Inferior parietal cortex (tissue), 1 donor: ENCODE data around the gene CEP250.
"Not testable (repeated sequence)": the region's sequence is repeated elsewhere in the genome, so short reads cannot be mapped to it uniquely, and the experiment has no call there.

ENCODE experiments used
- DNase-seq: peaks from one replicate; pipeline ENCODE4 v3.0.0-alpha.2; 2016; ENCODE audit errors: extremely low spot score

CEP250 gene

DNA sequence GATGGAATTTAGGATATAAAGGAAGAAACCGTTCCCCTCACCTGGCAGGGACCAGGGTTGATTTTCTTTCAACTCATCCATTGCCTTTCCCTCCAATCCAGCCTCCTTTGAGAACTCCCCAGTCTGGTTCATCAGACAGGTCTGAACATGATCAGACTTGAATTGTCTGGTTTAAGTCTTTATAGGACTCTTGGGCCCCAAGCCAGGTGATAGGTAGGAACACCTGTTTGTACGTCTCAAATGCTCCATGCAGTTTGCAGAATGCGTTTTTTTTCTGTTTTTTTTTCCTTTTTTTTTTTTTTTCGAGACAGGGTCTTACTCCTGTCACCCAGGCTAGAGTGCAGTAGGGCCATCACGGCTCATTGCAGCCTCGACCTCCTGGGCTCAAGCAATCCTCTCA, 4.1 kb upstream of the CEP250 start:
- no peak for DNase-seq

DNA sequence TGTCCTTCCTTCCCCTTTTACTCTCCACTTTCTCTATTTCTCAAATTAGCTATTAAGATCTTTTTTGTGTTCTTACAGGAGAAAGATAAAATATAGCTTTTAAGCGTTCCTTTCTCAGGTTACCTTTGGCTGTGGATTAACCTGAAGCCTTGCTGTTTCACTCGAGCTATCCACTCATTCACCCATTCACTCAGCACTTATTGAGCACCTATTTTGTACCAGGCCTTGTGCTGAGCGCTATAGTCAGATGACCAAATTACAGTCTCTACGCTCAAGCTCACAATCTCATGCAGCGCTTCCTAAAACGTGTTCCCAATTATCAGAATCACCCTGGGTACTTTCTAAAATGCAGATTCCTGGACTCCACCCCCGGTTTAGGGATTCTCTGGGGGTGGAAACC, 1.8 kb upstream of the CEP250 start:
- DNase-seq = no peak

DNA sequence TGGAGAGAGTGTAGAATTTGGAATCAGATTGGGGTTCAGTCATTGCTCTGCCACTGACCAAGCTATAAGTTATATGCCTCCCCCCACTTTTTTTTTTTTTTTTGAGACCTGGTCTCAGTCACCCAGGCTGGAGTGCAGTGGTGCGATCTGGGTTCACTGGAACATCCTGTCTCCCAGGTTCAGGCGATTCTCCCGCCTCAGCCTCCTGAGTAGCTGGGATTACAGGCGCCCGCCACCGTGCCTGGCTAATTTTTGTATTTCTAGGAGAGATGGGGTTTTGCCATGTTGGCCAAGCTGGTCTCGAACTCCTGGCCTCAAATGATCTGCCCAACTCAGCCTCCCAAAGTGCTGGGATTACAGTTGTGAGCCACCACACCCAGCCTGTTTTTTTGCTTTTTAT, 1.3 kb downstream of the CEP250 start:
- not testable (repeated sequence) for DNase-seq

DNA sequence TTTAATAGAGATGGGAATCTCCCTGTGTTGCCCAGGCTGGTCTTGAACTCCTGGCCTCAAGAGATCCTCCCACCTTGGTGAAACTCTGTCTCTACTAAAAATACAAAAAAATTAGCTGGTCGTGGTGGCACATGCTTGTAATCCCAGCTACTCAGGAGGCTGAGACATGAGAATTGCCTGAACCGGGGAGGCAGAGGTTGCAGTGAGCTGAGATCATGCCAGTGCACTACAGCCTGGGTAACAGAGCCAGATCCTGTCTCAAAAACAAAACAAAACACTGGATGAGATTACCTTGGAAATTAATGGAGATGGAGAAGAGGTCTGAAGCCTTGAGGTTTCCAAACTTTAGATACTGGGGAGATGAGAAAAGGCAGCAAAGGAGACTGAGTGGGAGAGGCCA, 2.1 kb downstream of the CEP250 start:
- DNase-seq = not testable (repeated sequence)

DNA sequence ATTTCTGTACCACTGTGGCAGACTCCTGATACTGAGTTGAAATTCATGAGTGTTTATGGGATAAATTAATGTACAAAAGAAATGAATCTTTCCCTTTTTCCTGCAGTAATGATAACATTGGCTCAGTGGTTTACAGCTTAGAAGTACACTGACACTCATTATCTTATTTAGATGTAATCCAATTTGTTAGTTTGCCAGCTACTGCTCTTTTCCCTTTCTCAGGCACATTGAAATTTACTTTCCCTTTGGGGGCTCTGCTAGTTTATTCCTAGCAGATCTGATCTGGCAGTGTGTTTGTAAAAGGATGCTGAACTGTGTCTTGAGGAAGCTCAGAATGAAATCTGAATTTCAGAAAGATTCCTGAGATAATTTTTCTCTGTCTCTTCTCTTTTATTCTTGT, 3.0 kb downstream of the CEP250 start:
- DNase-seq = no peak

DNA sequence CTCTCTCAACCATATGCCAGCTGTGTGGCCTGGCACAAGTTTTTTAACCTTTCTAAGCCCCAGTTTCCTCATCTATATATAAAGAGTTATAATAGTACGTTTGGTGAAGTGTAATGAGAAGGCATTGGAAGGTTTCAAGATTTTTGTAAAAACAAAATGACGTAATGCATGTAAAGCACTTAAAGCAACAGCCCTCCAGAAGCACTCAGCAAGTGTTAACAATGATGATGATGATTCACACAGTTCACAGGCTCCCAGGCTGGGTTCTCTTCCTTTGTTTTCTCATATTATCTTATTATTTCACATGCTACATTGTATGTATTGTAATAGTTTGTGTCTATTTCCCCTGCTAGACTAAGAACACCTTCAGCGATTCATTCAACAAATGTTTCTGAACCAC, 6.2 kb downstream of the CEP250 start:
- no peak for DNase-seq

DNA sequence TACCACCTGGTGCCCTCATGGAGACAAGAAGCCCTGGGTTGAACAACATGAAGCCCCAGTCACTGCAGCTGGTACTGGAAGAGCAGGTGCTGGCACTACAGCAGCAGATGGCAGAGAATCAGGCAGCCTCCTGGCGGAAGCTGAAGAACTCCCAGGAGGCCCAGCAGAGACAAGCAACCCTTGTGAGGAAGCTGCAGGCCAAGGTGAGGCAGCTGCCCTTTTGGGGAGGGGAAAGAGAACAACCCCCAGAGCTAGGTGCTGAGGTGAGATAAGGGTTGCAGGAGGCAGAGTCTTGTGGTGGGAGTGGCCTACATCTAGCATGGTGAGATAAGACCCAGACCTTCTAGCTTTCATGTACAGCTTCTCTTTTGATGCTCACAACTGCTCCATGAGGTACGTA, 7.0 kb downstream of the CEP250 start:
- DNase-seq = no peak

DNA sequence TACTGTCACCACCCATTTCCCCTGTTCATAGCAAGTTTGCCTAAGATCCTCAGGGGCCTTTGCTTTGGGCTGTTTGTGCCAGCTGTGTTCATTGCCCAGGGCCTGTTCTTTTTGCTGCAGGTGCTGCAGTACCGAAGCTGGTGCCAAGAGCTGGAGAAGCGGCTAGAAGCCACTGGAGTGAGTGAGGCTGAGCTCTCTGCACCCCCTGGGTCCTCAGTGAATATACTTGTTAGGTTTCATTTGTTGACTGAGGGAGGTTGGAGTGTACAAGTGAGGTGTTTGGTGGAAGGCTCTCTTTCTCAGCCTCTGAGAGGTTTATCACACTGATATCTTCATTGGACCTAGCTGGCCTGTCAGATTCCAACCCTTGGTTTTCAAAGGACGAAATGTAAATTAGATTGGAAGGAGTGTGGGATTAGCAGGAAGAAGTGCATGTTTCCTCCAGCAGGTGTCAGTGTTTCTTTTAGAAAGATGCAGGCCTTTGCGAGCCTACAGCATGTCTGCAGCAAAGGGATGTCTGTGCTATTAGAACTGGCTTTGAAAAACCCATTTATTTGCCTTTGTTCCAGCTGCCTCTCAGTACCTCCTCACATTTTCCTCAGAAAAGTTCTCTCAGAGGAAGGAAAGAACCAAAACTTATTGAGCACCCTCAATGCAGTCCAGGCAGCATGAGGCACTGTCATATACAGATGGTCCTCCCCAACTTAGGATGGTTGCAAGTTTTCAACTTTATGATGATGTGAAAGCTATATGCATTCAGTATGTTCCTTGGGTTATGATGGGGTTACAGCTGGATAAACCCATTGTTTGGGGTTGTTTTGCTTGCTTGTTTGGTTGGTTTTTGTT, 8.3 kb downstream of the CEP250 start:
- peak; percentile 91 for DNase-seq

DNA sequence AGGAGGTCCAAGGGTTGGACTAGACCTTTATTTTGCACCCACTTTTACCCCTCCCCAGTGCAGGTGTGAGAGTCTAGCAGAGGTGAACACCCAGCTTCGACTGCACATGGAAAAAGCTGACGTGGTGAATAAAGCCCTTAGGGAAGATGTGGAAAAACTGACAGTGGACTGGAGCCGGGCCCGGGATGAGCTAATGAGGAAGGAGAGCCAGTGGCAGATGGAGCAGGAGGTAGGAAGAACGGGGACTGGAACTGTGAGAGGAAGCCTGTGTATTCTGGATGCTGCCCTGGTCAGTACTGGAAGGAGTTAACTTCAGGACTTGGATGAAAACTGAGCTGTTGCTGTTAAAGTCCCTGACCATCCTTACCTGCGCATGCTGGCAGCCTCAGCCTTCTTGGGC, 10.6 kb downstream of the CEP250 start:
- DNase-seq = no peak

DNA sequence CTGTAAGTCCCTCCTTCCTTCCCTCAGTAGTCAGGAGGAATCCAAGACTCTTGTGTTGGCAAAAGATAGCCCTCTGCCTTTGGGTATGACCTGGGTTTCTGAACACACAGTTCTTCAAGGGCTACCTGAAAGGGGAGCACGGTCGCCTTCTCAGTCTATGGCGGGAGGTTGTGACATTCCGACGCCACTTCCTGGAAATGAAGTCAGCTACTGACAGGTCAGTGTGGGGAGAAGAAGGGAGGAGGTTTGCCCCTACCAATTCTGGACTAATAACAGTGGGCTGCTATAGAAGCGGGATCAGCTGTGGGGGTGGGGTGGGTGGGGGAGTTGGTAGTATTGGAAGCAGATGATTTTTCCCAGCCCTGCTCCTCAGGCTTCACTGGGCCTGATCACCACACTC, 11.5 kb downstream of the CEP250 start:
- no peak for DNase-seq

DNA sequence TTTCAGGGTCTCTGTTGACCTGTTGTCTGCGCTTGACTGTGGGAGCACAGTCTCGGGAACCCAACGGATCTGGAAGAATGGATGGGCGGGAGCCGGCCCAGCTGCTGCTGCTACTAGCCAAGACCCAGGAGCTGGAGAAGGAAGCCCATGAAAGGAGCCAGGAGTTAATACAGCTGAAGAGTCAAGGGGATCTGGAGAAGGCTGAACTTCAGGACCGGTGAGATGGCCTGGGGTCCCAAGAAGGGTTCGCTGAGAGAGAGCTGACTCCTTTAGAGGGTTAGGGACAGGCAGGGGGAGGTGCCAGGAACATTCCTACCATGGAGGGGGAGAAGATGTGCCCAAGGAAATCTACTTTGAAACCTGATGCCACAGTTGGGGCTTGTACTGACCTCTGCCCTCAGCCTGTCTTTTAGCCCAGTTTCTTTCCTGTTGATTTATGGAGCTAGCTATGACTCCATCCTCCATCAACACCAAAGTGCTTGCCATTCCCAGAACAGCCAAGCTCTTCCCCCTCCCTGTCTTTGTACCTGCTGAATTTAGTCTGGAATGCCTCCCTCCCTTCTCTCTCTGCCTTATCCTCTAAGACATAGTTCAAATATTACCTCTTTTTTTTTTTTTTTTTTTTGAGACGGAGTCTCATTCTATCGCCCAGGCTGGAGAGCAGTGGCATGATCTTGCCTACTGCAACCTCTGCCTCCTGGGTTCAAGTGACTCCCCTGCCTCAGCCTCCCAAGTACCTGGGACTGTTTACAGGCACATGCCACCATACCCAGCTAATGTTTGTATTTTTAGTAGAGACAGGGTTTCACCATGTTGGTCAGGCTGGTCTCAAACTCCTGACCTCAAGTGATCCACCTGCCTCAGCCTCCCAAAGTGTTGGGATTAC, 12.2 kb downstream of the CEP250 start:
- no peak for DNase-seq

DNA sequence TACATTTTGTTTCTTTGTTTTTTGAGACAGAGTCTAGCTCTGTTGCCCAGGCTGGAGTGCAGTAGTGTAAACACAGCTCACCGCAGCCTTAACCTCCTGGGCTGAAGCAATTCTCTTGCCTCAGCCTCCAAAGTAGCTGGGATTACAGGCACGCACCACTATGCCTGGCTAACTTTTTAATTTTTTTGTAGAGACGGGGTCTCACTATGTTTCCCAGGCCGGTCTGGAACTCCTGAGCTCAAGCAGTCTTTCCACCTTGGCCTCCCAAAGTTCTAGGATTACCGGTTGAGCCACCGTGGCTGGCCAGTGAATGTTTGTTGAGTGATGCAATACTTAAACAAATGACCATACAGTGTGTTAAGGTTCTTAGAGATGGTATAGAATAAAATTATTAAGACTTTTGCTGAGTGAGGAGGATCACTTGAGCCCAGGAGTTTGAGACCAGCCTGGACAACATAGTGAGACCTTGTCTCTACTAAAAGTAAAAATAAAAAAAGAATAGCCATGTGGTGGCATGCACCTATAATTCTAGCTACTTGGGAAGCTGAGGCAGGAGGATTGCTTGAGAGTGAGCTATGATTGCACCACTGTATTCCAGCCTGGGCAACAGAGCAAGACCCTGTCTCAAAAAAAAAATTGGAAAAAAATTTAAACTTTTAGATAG, 13.4 kb downstream of the CEP250 start:
- no peak for DNase-seq

DNA sequence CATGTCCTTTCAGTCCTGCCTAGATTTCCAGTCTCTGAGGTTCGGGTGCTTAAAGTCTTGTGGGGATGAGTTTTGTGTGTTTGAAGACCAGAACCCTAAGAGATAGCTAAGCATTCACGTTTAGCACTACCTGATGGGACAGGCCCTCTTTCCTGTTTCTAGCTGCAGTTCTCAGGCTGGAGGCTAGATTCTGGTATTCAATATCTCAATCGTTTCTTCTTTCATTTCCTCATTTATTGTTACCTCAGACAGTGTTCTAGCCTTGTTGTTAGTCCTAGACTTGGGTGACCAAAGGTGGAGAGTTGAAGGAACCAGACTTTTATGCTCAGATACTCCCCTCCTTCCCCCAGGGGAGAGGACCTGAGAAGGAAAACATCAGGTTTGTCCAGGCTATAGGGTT, 16.8 kb downstream of the CEP250 start:
- DNase-seq = no peak

DNA sequence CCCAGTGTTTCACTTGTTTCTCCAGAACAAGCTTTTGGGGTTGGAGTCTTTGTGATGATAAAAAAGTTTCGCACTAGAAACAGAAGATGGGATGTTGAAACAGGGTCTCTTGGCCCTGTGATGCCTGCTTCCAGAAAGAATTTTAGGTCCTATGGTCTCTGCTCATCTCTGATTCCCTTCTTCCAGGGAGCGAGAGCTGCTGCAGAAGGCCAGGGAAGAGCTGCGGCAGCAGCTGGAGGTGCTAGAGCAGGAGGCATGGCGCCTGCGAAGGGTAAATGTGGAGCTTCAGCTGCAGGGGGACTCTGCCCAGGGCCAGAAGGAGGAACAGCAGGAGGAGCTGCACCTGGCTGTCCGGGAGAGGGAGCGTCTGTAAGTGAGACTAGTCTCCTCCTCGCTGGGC, 18.3 kb downstream of the CEP250 start:
- no peak for DNase-seq

DNA sequence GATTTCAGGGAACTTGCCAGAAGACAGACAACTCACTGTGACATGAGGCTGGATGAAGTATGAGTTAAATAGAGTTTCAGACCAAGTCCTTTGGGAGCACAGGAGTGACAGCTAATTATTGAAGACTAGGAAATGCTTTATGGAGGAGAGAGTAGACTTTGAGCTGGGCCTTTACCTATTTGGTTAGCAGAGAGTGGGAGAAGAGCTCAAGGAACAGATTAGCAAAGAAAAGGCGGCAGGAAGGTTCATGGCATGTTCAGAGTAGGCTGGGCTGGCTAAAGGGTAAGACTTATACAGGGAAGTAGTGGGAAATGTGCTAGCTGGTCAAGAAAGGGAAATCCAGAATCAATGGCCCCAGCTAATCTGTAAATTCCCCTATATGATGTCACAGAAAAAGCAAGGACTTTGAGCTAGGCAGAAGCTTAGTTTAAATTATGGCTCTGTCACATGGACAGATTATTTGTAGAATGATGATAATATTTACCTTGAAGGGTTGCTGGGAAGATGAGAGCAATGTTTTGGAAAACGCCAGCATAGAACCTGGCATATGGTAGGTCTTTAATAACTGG, 19.0 kb downstream of the CEP250 start:
- no peak for DNase-seq

DNA sequence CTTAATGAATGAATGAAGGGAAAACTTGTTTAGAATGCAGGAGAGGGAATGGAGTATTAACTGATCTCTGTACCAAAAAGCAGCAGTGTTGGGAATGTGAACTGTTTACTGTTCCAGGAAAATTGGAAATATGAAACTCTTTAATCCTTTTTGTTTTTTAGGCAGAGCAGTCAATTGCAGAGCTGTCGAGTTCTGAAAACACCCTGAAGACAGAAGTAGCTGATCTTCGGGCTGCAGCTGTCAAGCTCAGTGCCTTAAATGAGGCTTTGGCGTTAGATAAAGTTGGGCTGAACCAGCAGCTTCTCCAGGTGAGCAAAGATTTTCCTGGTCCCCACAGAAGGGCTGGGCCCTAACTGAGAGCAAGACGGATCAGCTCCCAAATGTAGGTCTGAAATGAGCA, 20.9 kb downstream of the CEP250 start:
- no peak for DNase-seq

DNA sequence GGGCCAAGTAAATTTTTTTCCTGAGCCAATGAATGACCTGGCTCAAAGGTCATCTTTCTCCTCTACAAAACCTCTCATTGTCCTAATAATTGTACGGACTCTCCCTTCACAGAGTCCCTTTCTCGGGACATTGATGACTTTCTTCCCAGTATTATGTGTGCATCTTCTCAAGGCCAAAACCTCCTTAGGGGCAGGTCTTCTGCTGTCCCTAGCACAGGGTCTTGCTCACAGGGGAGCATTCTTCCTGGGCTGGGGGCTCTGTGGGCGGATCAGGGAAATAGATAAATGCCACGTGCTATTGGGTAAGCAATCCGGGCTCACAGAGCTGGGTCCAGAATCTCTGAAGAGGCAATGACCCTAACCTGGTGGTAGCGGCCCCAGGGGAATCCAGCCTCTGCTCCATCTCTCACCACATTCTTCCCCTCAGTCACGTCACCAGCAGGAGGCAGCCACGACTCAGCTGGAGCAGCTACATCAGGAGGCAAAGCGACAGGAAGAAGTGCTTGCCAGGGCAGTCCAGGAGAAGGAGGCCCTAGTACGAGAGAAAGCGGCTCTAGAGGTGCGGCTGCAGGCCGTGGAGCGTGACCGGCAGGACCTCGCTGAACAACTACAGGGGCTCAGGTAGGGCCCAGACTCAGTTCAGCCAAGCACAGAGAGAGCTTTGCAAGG, 23.5 kb downstream of the CEP250 start:
- no peak for DNase-seq

DNA sequence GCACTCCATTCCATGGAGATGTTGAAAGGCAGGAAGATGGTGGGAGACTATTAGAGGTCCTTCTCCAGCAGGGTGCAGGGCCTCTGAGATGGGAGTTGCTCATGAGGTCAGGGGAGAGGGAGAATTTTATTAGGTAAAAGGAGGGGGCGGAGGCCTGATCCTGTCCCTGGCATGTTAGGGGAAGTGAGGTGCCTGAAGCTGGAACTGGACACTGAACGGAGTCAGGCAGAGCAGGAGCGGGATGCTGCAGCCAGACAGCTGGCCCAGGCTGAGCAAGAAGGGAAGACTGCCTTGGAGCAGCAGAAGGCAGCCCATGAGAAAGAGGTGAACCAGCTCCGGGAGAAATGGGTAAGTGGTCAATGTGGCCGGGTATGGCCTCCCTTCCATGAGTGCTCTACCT, 24.4 kb downstream of the CEP250 start:
- no peak for DNase-seq

DNA sequence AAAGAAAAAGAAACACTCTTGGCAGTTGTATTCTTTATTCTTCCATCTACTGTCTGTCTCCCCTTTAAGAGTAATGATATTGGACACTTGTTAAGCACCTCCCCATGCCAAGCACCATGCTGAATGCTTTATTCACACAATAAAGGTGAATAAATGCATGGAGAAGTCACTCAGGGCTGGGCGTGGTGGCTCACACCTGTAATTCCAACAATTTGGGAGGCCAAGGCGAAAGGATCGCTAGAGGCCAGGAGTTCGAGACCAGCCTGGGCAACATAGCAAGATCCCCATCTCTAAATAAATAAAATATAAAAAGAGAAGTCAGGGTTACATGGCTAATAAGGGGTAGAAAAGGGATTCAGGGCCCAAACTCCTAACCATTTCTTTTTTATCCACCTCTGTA, 32.1 kb downstream of the CEP250 start:
- DNase-seq = no peak

DNA sequence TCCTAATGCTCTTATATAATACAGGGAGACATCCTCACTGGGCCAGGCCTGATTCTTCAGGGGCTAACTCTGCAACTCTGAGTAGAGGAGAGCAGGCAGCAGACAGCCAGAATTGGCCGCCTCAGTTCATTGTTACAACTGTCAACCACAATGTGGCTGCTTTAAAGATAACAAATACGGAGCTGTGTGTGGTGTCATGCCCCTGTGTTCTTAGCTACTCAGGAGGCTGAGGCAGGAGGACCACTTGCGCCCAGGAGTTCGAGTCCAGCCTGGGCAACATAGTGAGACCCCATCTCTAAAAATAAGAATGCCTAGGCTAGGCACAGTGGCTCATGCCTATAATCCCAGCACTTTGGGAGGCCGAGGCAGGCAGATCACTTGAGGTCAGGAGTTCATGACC, 34.3 kb downstream of the CEP250 start:
- no peak for DNase-seq

DNA sequence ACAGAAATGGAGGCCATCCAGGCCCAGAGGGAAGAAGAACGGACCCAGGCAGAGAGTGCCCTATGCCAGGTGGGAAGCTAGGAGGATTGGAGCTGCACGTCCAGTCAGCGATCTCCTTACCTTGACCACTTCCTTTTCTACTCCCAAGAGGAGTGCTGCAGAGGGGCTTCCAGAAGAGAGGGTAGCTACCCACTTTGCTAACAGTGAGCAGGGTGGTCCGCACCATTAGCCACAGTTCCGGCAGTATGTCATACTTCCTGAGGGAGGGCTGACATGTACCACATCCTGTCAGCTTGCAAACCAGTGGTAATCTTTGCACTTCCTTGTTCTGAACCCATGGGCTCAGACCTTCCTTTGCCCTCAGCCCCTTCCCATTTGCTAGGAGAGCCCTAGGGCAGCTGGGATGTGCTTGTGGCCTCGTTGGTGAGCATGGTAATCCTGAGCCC, 35.4 kb downstream of the CEP250 start:
- DNase-seq = no peak

DNA sequence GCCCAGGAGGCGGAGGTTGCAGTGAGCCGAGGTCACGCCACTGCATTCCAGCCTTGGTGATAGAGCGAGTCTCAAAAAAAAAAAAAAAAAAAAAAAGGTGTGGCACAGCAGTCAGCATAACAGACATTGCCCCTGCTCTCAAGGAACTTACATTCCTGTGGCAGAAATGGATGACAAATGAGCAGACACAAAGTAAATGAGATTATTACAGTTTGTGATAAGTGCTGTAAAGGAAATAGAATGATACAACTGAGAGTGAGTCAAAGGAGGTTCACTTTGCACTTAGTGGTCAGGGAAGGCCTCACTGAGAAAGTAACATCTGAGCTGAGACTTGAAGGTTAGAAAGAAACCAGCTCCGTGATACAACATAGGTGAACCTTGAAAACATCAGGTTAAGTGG, 36.4 kb downstream of the CEP250 start:
- no peak for DNase-seq
